Lower lobe of right lung (tissue), 2 donors: ENCODE data around the gene RREB1. TPM values are rescaled to one million over a fixed set of nuclear protein-coding genes. Genes with fewer than 3 reads are reported as not detected.
A peak's percentile ranks its signal among the peaks of the same experiment; 100 is the strongest.

Experiments used
- ATAC-seq, 2 donors: fragments of 200-7000 bp; cut with Tn5 transposase; one replicate each; pipeline ENCODE4 v1.9.1; 2020 to 2022; ENCODE audit warnings: mild to moderate bottlenecking in 2 of 2, moderate library complexity in 2 of 2
- DNase-seq: peaks from one replicate; pipeline ENCODE4 v3.0.0-alpha.2; 2020
- H3K27ac ChIP-seq: fragments of 200-600 bp; one replicate; pipeline ENCODE4 v1.8.0; 2022
- H3K27me3 ChIP-seq: fragments of 200-600 bp; one replicate; pipeline ENCODE4 v1.8.0; 2022; ENCODE audit warnings: low read depth
- H3K36me3 ChIP-seq: fragments of 200-600 bp; one replicate; pipeline ENCODE4 v1.8.0; 2022; ENCODE audit warnings: mild to moderate bottlenecking
- H3K4me1 ChIP-seq: fragments of 200-600 bp; one replicate; pipeline ENCODE4 v1.8.0; 2022
- H3K4me3 ChIP-seq: fragments of 200-600 bp; one replicate; pipeline ENCODE4 v1.8.0; 2022; ENCODE audit warnings: mild to moderate bottlenecking
- H3K9me3 ChIP-seq: fragments of 200-600 bp; one replicate; pipeline ENCODE4 v1.8.0; 2022
- intact Hi-C: fragments of 100-400 bp; cut with DNase I; formaldehyde crosslinking; loops from one replicate; pipeline ENCODE4 v1.11.0; 2022
- total RNA-seq: library from RNA; stranded (reverse); fragmentation: NEBNext Ultra II Directional; extraction: Animal tissue kit (Norgen Biotek cat#: 25700); gene quantifications from one replicate; pipeline ENCODE4 v1.2.1, GENCODE V29; 2021
- TF ChIP-seq, protein P1 (sequence below): fragments of 200-600 bp; IDR thresholded peaks from one replicate; pipeline ENCODE4 v1.8.0; 2022; ENCODE audit warnings: antibody characterized with exemption, mild to moderate bottlenecking
- donor health status: DM: no; HTN: yes; CAD: no; lungs with severe emphysema.

Gene RREB1
- total RNA-seq, 1 donor from 2014 or later, result 62.8 TPM

DNA sequence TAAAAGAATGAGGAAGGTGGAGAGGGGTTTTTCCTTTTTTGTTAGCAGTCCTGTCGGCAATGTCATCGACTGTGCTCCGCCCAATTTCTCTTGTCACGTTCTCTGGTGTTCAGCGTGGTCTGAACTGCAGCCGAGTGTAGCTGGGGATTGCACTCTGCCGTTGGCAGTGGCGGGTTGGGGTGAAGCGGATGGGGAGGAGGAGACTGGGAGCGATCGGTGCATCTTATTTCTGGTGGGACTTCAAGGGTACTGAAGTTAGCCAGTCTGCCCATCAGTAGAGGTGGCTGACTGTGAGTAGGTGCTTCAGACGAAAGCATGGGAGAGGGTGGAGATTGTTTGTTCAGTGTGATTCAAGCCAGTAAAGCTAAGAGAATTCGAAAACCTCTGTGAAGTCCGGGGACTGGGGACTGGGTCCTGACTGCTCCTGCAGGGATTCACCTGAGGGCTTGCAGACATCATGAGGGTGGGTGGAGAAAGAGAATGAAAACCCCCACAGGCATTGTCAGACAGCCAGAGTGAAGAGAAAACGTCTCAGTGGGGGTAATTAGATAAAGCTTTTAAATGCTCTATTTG, 5.1 kb downstream of the RREB1 start:
- ATAC-seq (peak; percentile 18 to 58), DNase-seq (no peak)
- Histone ChIP-seq H3K4me3 (peak overlapping the region; percentile 13), H3K4me1 (peaks cover 68% of the 10 kb centered on the region), H3K9me3 (no peaks in the 10 kb centered on the region), H3K27me3 (no peaks in the 10 kb centered on the region), H3K36me3 (no peaks in the 10 kb centered on the region), H3K27ac (peak overlapping the region; percentile 2)
- intact Hi-C loops, result no loop called here
- TF ChIP-seq, protein P1, sequence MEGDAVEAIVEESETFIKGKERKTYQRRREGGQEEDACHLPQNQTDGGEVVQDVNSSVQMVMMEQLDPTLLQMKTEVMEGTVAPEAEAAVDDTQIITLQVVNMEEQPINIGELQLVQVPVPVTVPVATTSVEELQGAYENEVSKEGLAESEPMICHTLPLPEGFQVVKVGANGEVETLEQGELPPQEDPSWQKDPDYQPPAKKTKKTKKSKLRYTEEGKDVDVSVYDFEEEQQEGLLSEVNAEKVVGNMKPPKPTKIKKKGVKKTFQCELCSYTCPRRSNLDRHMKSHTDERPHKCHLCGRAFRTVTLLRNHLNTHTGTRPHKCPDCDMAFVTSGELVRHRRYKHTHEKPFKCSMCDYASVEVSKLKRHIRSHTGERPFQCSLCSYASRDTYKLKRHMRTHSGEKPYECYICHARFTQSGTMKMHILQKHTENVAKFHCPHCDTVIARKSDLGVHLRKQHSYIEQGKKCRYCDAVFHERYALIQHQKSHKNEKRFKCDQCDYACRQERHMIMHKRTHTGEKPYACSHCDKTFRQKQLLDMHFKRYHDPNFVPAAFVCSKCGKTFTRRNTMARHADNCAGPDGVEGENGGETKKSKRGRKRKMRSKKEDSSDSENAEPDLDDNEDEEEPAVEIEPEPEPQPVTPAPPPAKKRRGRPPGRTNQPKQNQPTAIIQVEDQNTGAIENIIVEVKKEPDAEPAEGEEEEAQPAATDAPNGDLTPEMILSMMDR, result no peak

DNA sequence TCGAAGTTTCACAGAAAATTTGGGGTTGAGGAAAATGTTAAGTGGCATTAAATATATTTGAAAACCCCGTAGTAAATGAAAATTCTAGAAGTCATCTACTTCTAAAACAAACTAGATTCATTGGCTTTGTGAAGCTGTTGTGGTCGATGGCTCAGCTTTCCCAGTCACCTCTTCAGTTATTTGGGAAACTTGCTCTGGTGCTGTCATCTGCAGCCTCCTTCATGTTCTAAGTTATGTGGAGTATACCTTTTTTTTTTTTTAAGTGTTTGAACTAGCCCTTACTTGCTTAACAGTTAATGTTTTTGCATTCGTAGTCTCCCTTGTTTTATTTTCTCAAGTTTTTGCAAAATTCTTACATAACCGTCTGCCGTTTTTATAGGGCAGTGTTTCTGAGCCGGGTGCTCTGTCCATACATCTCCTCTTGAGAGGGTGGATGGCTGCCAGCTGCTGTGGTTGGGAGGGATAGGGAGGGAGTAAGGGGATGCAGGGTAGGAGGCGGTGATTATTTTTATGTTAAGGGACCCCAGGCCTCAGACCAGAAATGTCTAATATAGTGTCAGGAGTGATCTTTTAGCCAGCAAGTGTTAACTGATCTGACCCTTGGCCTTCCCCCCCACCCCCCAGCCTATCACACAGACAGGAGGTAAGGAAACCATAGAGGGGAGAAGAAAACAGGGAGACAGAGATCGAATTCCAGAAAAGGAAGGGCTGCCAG, 7.1 kb downstream of the RREB1 start:
- Histone ChIP-seq H3K4me1 (peaks cover 65% of the 10 kb centered on the region), H3K36me3 (no peaks in the 10 kb centered on the region), H3K27ac (peak overlapping the region; percentile 39), H3K9me3 (no peaks in the 10 kb centered on the region), H3K27me3 (no peaks in the 10 kb centered on the region), H3K4me3 (no peak overlapping the region)
- no peak for DNase-seq
- TF ChIP-seq, protein P1, result no peak
- intact Hi-C loops, result no loop called here
- ATAC-seq, result peak in 1 of 2 donors; percentile 50

DNA sequence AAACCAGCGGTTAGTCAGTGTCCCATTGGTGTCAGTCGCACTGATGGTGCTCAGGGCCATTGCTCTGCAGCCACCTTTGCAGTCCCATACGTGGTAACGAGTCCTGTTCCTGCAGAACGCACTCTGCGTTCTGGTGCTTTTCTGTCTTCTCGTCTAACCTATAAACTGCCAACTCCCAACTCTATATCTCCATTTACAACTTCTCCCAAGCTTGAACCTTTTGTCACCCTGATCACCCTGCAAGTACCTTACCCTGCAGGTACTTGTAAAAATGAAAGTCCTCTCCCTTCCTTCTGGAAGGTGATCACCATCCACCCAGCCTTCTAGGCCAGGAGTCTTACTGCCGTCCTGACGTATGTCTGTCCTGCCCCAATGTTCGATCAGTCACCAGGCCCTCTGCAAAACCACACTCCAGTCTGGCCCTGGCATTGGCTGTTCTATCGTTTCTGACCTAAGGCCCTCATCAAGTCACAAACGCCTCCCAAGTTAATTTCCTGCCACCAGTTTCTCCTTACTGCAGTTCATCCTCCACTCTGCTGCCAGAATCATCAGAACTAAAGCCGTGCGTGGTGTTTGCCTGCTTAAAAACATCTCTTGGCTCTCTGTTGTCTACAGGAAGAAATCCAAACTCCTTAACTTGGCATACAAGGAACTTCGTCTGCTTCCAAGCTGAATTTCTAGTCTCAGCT, 7.9 kb downstream of the RREB1 start:
- H3K4me1 ChIP-seq, result peaks cover 57% of the 10 kb centered on the region
- H3K9me3 ChIP-seq, result no peaks in the 10 kb centered on the region
- peak overlapping the region; percentile 39 for H3K27ac ChIP-seq
- ATAC-seq (peak; percentile 22 to 27), DNase-seq (no peak)
- no peak overlapping the region for H3K4me3 ChIP-seq
- H3K27me3 ChIP-seq, result no peaks in the 10 kb centered on the region
- TF ChIP-seq, protein P1, result no peak
- no peaks in the 10 kb centered on the region for H3K36me3 ChIP-seq
- intact Hi-C loops, result no loop called here

DNA sequence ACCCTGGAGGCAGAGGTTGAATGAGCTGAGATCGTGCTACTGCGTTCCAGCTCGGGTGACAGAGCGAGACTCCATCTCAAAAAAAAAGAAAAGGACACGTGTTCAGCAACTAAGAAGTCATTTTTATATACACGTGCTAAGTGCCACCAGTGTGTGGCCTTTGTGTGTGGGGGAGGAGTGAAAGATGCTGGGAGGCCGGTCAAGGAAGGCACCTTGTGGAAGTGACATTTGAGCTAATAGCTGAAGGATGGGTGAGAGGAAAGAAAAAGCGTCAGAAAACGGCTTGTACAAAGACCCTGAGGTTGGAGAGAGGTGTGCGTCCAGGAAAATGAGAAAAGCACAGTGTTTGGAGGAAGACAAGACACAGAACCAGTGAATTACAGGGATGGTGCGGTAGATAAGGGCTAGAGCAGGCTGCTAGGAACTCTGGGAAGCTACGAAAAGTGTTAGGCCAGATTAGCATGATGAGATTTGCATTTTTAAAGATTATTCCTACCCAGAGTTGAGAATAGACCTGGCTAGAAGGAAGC, 11.6 kb downstream of the RREB1 start:
- DNase-seq (no peak), ATAC-seq (no peak)
- TF ChIP-seq, protein P1, result no peak
- intact Hi-C loops, result no loop called here
- no peaks in the 10 kb centered on the region for H3K9me3 ChIP-seq
- H3K36me3 ChIP-seq, result peaks cover 13% of the 10 kb centered on the region
- no peak overlapping the region for H3K4me3 ChIP-seq
- peaks cover 36% of the 10 kb centered on the region for H3K4me1 ChIP-seq
- no peak overlapping the region for H3K27ac ChIP-seq
- H3K27me3 ChIP-seq, result no peaks in the 10 kb centered on the region

DNA sequence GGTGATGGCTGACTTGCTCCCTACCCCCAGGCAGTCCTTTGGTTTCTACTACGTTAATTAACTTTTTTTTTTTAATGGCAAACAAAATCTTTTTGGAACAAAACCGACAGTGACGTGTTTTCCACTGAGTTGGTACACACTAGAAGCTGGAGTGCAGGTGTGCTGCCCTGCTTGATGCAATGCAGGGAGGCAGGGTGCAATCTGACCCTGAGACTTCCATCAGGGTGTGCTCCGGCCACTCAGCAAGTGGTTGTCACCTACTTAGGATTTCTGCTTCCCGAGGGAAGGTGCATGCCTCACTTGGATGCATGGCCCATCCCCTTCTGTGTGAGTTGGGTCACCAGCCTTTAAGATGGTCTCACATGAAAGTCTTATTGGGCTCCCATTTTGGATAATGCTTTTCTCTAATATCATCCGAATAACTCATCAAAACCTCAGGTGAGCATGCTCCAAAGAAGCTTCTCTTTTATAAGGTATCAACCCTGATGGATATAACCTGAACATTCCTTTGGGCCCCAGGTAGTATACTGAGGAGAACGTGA, 14.0 kb downstream of the RREB1 start:
- Histone ChIP-seq H3K27me3 (no peaks in the 10 kb centered on the region), H3K4me1 (peaks cover 33% of the 10 kb centered on the region), H3K9me3 (no peaks in the 10 kb centered on the region), H3K27ac (no peak overlapping the region), H3K36me3 (peaks cover 13% of the 10 kb centered on the region), H3K4me3 (no peak overlapping the region)
- ATAC-seq, result peak; percentile 85 to 90
- DNase-seq, result peak; percentile 63
- intact Hi-C loops, result no loop called here
- TF ChIP-seq, protein P1, result no peak
